Peyer's patch (tissue), 4 donors: Measurements from ENCODE around the gene BAAT. TPM values are rescaled to one million over a fixed set of nuclear protein-coding genes. Genes with fewer than 3 reads are reported as not detected.
"Not testable (repeated sequence)": the region's sequence is repeated elsewhere in the genome, so short reads cannot be mapped to it uniquely, and the experiment has no call there.

Experiments used
- DNase-seq, 3 donors: peaks; one replicate each; pipeline ENCODE4 v3.0.0-alpha.2; 2017 to 2019
- H3K27ac ChIP-seq, 4 donors: fragments of 200-600 bp; sonication (generic); one replicate each; pipeline ENCODE4 v1.5.1; 2016 to 2019
- H3K27me3 ChIP-seq, 2 donors: fragments of 200-600 bp; sonication (generic); one replicate each; pipeline ENCODE4 v1.5.1; 2019
- H3K36me3 ChIP-seq, 3 donors: fragments of 200-600 bp; sonication (generic); one replicate each; pipeline ENCODE4 v1.5.1; 2016 to 2019
- H3K4me1 ChIP-seq, 4 donors: fragments of 200-600 bp; sonication (generic); one replicate each; pipeline ENCODE4 v1.5.1; 2016 to 2019
- H3K4me3 ChIP-seq, 4 donors: fragments of 200-600 bp; sonication (generic); 1 replicate in 3 of 4; 2 replicates in 1 of 4; pipeline ENCODE4 v1.5.1; 2016 to 2019; ENCODE audit warnings: mild to moderate bottlenecking in 1 of 4
- H3K9me3 ChIP-seq, 4 donors: fragments of 200-600 bp; sonication (generic); one replicate each; pipeline ENCODE4 v1.5.1; 2016 to 2019; ENCODE audit warnings: mild to moderate bottlenecking in 1 of 4
- POLR2A ChIP-seq, 2 donors: fragments of 450-650 bp; IDR thresholded peaks; one replicate each; pipeline ENCODE4 v1.5.1; 2017; ENCODE audit warnings: antibody characterized with exemption in 2 of 2, mild to moderate bottlenecking in 2 of 2, moderate library complexity in 2 of 2
- total RNA-seq, 4 donors: library from RNA; depleted of rRNA; stranded (reverse); fragments of >200 nt; gene quantifications; one replicate each; pipeline ENCODE4 v1.1.0, GENCODE V29; 2016
- TF ChIP-seq, protein P1 (sequence below), 6 experiments: fragments of 450-650 bp in 4 of 6; fragments of 200-600 bp in 2 of 6; sonication (generic) in 1 of 6; IDR thresholded peaks; one replicate each; pipeline ENCODE4 v1.5.1; 2017 to 2019; ENCODE audit warnings: antibody characterized with exemption in 6 of 6, mild to moderate bottlenecking in 3 of 6, moderate library complexity in 1 of 6

BAAT gene
- total RNA-seq = 1 to 10 TPM in 1 of 4 donors, not detected in 3; 1.2 TPM

DNA sequence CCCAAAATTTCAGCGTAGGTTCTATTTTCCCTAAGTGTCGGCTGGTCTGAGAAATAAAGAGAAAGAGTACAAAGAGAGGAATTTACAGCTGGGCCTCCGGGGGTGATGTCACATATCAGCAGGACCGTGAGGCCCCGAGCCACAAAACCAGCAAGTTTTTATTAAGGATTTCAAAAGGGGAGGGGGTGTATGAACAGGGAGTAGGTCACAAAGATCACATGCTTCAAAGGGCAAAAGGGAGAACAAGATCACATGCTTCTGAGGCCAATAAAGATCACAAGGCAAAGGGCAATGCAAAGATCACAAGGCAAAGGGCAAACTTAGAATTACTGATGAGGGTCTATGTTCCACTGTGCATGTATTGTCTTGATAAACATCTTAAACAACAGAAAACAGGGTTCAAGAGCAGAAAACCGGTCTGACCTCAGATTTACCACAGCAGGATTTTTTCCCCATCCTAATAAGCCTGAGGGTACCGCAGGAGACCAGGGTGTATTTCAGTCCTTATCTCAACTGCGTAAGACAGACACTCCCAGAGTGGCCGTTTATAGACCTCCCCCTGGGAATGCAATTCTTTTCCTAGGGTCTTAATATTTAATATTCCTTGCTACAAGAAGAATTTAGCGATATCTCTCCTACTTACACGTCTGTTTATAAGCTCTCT, at the start of gene BAAT:
Gene BAAT (minus strand): TSS at position 134 of the 664 bp plus-strand sequence. CDS start 13,602 bp downstream, outside the sequence.
- not testable (repeated sequence) for H3K4me1 ChIP-seq, H3K27me3 ChIP-seq, H3K27ac ChIP-seq, DNase-seq, H3K4me3 ChIP-seq
- H3K36me3 ChIP-seq = peaks cover 0 to 10% (median 0%) of the 10 kb centered on the region in 3 donors
- peaks cover 0 to 10% (median 0%) of the 10 kb centered on the region in 4 donors for H3K9me3 ChIP-seq

DNA sequence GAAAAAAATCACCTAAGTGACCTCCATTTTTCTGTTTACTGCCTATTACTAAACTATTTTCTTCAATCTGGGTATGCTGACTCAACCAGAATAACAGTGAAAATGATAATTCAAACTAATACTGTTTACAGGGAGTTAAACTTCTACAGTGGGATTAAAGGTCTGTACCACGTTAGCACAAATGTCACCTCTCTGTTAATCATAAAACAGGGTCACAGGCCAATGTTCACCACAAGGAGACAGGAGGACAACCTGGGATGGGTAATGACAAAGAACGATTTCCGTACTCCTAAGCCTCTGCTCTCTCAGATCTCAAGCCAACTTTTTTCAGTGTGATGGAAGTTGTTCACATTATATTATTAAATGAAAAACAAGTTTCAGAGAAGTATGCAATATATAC, 48.4 kb upstream of the BAAT start:
- Histone ChIP-seq H3K27ac (peak overlapping the region in 3 of 4 donors; percentile 63 to 90 (median 83)), H3K9me3 (no peaks in the 10 kb centered on the region), H3K27me3 (no peaks in the 10 kb centered on the region), H3K4me1 (peaks cover 0 to 3% (median 1%) of the 10 kb centered on the region in 4 donors), H3K4me3 (peak overlapping the region in 2 of 4 donors; percentile 52 to 54), H3K36me3 (peaks cover 0 to 40% (median 0%) of the 10 kb centered on the region in 3 donors)
- peak; percentile 22 to 81 for TF ChIP-seq POLR2A (IDR thresholded peaks at IDR 0.05)
- TF ChIP-seq, protein P1, sequence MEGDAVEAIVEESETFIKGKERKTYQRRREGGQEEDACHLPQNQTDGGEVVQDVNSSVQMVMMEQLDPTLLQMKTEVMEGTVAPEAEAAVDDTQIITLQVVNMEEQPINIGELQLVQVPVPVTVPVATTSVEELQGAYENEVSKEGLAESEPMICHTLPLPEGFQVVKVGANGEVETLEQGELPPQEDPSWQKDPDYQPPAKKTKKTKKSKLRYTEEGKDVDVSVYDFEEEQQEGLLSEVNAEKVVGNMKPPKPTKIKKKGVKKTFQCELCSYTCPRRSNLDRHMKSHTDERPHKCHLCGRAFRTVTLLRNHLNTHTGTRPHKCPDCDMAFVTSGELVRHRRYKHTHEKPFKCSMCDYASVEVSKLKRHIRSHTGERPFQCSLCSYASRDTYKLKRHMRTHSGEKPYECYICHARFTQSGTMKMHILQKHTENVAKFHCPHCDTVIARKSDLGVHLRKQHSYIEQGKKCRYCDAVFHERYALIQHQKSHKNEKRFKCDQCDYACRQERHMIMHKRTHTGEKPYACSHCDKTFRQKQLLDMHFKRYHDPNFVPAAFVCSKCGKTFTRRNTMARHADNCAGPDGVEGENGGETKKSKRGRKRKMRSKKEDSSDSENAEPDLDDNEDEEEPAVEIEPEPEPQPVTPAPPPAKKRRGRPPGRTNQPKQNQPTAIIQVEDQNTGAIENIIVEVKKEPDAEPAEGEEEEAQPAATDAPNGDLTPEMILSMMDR (IDR thresholded peaks at IDR 0.05) = peak in 3 of 6 experiments; percentile 20 to 39 (median 29)
- no peak for DNase-seq

DNA sequence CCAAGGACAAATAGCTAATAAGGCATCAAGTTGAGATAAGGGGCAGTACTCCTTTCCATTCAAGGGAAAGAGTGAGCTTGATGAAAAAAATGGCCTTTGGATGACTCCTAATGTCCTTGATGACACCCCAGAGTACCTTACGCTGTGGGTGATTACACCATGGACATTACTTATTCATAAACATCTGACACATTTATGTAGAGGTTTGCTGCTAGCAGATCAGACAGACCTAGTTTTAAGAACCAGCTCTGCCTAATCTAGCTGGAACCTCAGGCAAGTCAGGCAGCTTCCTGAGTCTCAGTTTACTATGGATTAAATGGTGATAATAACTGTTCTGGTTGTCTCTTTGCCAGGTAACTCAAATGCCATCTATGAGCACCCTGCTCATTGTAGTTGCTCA, 47.9 kb upstream of the BAAT start:
- no peak for DNase-seq
- TF ChIP-seq, protein P1 (IDR thresholded peaks at IDR 0.05) = no peak
- peak in 1 of 2 donors; percentile 34 for TF ChIP-seq POLR2A (IDR thresholded peaks at IDR 0.05)
- peak overlapping the region in 3 of 4 donors; percentile 63 to 90 (median 83) for H3K27ac ChIP-seq

DNA sequence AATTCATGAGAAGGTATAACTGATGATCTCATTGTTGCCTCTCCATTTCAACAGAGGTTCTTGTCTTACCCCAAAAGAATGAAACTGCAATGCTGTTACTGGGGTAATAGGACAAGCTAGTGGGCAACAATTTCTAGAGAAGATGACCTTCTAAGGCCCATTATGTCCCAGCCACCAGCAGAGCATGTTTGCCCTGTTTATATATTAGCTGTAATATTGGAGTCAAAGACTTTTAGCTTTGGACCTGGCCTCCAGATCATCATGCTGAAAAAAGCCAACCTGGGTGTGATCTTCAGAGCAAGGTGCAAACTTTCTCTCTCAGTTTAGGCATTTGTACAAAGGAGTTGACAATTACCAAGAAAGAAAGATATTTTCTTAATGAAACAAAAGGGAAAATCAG, 47.4 kb upstream of the BAAT start:
- Histone ChIP-seq H3K9me3 (no peaks in the 10 kb centered on the region), H3K4me3 (peak overlapping the region in 2 of 4 donors; percentile 52 to 54), H3K27ac (peak overlapping the region in 3 of 4 donors; percentile 63 to 90 (median 83)), H3K27me3 (no peaks in the 10 kb centered on the region), H3K36me3 (peaks cover 0 to 49% (median 0%) of the 10 kb centered on the region in 3 donors), H3K4me1 (peaks cover 0 to 3% (median 0%) of the 10 kb centered on the region in 4 donors)
- TF ChIP-seq, protein P1 (IDR thresholded peaks at IDR 0.05) = no peak
- no peak for TF ChIP-seq POLR2A (IDR thresholded peaks at IDR 0.05)
- no peak for DNase-seq

More for the DNA sequence above, 47.9 kb upstream of the BAAT start:
- Histone ChIP-seq H3K9me3 (no peaks in the 10 kb centered on the region), H3K27me3 (no peaks in the 10 kb centered on the region), H3K4me1 (peaks cover 0 to 3% (median 0%) of the 10 kb centered on the region in 4 donors), H3K36me3 (peaks cover 0 to 45% (median 0%) of the 10 kb centered on the region in 3 donors), H3K4me3 (peak overlapping the region in 2 of 4 donors; percentile 52 to 54)

DNA sequence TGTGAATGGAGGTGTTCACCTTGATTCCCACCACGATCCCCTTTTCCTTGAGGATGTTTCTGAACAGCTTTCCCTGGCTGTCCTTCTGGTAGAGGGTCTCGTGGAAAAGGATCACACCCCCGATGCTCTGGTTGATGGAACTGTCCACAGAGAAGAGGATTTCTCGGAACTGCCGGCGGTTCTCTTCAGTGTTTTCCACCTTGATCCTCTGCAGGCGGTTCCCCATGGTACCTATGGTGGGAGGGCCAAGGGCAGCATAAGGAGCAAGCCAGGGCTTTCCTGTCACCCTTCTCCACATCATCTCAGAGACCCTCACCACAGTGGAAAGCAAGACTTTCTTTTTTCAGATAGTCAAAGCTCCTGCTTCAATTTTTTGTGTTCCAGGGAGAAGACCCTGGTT, 44.9 kb upstream of the BAAT start:
- no peaks in the 10 kb centered on the region for H3K9me3 ChIP-seq
- no peak for TF ChIP-seq POLR2A (IDR thresholded peaks at IDR 0.05)
- TF ChIP-seq, protein P1 (IDR thresholded peaks at IDR 0.05) = no peak

DNA sequence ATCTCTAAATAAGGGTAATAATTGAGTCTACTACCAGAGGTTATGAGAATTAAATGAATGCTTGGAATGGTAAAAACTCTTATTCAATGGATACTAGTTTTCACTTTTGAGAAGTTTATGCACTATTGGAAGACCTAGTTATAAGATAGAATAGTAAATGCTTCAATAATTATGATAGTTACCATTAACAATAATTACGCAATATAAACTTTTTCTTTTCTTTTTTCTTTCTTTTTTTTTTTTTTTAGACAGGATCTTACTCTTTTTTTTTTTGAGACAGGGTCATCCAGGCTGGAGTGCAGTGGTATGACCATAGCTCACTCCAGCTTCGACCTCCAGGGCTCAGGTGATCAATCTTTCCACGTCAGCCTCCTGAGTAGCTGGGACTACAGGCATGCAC, 44.1 kb upstream of the BAAT start:
- H3K36me3 ChIP-seq = peaks cover 0 to 67% (median 0%) of the 10 kb centered on the region in 3 donors
- no peak overlapping the region for H3K4me3 ChIP-seq
- peak overlapping the region in 2 of 4 donors; percentile 13 to 36 for H3K27ac ChIP-seq
- no peak for DNase-seq
- TF ChIP-seq, protein P1 (IDR thresholded peaks at IDR 0.05) = no peak
- no peak for TF ChIP-seq POLR2A (IDR thresholded peaks at IDR 0.05)
- no peaks in the 10 kb centered on the region for H3K27me3 ChIP-seq
- H3K4me1 ChIP-seq = peaks cover 0 to 5% (median 0%) of the 10 kb centered on the region in 4 donors
- H3K9me3 ChIP-seq = no peaks in the 10 kb centered on the region

More for the DNA sequence above, 44.9 kb upstream of the BAAT start:
- no peak for DNase-seq
- peaks cover 0 to 68% (median 0%) of the 10 kb centered on the region in 3 donors for H3K36me3 ChIP-seq
- H3K27me3 ChIP-seq = no peaks in the 10 kb centered on the region
- no peak overlapping the region for H3K4me3 ChIP-seq
- H3K4me1 ChIP-seq = peaks cover 0 to 5% (median 0%) of the 10 kb centered on the region in 4 donors
- peak overlapping the region in 1 of 4 donors; percentile 83 for H3K27ac ChIP-seq
